GM21825 (cell line): ENCODE measurements around the gene TSPAN14.
"Not testable (repeated sequence)": the region's sequence is repeated elsewhere in the genome, so short reads cannot be mapped to it uniquely, and the experiment has no call there.

ENCODE experiments used
- ATAC-seq: cut with Tn5 transposase; IDR thresholded peaks from one replicate; pipeline ENCODE4 v1.9.1; 2021; ENCODE audit warnings: mild to moderate bottlenecking, moderate library complexity; ENCODE audit not compliant: unreplicated experiment

Gene TSPAN14

GRCh38 chr10:80520661-80521470 is 66.8 kb downstream of the TSPAN14 start:
- no peak for ATAC-seq

GRCh38 chr10:80522756-80523363 is 68.8 kb downstream of the TSPAN14 start:
- no peak for ATAC-seq

DNA sequence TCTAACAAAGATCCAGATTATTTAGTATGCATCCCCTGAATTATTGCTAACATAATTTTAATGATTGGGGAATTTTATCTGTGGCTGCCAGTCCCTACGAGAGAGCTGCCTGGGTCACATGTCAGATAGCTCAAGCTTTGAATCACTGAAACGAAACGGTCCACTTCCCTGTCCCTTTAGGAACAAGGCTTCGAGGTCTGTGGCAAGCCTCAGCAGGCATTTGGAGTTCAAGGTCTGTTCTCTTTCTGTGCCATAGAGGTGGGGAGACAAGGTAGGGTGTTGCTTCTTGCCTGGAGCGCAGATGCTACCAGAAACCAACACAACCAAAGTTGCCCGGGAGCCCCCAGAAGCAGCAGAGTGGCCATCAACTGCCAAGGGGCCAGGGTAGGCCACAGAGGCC is 69.7 kb downstream of the TSPAN14 start:
- ATAC-seq = no peak

- ATAC-seq = no peak
Measured at GRCh38 chr10:80524190-80524909, 70.2 kb downstream of the TSPAN14 start.

DNA sequence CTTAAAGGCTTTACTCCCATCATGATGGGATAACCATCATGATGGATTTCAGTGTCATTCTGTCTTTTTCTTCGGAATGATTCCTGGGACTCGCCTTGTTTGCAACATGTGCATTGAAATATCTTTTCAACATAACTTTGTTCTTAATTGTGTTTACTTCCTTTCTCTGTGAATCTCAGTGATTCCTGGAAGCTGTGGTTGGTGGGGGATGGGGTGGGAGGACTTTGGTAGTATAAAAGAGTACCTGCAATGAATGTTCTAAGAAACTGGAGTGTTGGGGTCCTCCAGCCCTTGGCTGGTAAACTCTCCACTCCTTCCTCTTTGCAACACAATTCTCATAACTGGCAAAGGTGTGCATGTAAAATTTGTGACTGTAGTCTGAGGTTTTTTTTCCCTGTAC is 72.1 kb downstream of the TSPAN14 start:
- ATAC-seq = no peak

DNA sequence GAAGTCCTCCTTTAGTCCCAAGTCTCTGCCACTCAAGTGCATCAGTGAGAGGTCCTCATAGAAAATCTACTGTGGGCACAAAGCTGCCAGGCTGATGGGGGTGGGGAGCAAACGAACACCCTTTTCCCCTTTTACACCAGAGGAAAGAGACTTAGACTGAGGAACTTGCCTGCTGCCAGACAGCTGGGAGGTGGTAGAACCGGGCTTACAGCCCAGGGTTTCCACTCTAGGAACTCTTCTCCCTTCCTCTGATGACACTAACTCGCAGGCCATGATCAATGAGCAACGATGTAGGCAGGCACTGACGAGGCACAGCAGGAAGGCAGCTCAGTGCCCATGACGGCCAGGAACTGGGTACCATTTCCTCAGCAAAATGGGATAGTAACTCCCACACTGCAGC is 72.6 kb downstream of the TSPAN14 start:
- ATAC-seq = no peak

GRCh38 chr10:80528185-80528700 is 74.1 kb downstream of the TSPAN14 start:
- ATAC-seq = no peak

DNA sequence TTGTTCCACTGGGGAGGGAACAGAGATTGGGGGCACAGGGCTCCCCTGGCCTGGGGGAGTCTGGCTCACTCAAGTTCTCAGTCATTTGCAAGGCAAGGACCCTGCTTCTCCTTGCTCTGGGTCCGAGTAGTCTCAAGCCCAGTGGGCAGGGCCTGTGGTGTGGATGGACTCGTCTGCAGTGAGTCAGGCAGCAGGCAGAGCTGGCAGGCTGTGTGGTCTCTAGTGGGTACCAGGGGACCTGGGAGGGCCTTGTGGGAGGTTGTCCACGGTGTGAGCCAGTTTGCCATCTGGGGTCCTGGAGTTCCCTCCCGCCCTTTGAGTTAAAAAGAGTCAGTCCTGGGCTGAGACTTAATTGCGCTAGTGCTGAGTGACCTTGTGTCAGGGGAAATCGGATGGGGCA is 74.8 kb downstream of the TSPAN14 start:
- no peak for ATAC-seq

DNA sequence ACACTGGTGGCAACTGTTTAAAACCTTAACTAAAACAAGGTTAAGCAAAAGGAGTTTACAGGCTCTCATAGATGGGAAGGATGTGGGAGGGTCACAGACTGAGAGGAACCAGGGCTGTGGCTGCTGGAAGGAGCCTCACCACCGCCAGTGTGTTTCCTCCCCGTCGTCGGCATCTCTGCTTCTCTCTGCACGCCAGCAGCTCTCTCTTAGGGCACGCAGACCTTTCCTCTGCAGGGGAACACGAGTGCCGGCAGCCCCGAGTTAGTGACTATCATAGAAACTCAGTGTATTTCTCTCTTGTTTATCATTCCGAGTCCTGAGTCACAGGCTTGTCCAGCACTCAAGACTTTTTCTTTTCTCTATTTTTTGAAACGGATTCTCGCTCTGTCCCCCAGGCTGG is 75.5 kb downstream of the TSPAN14 start:
- no peak for ATAC-seq

- ATAC-seq = no peak
Measured at GRCh38 chr10:80530251-80530650, 76.1 kb downstream of the TSPAN14 start.

- no peak for ATAC-seq
Measured at GRCh38 chr10:80530816-80531215, 76.7 kb downstream of the TSPAN14 start.

GRCh38 chr10:80532571-80532970 is 78.5 kb downstream of the TSPAN14 start:
- no peak for ATAC-seq

GRCh38 chr10:80534059-80534458 is 79.9 kb downstream of the TSPAN14 start:
- not testable (repeated sequence) for ATAC-seq

- not testable (repeated sequence) for ATAC-seq
Measured at GRCh38 chr10:80534646-80535045, 80.5 kb downstream of the TSPAN14 start.

DNA sequence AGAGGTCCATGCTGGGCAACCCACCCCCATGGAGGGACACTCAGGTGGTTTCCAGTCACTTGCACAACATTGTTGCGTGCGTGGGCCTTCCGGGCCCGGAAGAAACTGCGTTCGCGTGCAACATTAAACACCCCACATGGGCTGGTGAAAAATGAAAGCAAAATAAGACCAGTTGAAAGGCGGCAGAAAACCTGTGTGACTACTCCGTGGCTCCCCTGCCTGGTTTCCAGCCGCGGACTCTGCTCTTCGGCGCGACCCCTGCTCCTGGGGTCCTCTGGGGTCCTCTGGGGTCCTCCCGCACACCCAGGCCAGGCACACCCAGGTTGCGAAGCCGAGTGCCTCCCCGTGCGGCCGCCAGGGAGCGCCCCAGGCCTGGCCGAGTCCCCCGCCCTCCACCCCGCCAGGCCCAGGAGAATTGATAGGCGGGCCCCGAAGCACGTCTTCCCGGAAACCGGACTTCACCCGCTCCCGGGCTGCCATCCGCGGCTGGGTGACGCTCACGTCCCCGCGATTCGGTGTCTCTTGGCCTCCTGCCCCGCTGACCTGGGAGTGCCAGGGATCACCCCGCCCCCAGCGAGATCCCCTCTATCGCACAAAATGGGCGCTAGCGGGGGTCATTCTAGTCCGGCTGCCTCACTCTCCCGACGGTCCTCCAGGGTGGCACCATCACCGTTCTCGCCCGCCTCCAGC is 81.7 kb downstream of the TSPAN14 start:
- peak; percentile 67 for ATAC-seq

- no peak for ATAC-seq
Measured at GRCh38 chr10:80536361-80536835, 82.3 kb downstream of the TSPAN14 start.

DNA sequence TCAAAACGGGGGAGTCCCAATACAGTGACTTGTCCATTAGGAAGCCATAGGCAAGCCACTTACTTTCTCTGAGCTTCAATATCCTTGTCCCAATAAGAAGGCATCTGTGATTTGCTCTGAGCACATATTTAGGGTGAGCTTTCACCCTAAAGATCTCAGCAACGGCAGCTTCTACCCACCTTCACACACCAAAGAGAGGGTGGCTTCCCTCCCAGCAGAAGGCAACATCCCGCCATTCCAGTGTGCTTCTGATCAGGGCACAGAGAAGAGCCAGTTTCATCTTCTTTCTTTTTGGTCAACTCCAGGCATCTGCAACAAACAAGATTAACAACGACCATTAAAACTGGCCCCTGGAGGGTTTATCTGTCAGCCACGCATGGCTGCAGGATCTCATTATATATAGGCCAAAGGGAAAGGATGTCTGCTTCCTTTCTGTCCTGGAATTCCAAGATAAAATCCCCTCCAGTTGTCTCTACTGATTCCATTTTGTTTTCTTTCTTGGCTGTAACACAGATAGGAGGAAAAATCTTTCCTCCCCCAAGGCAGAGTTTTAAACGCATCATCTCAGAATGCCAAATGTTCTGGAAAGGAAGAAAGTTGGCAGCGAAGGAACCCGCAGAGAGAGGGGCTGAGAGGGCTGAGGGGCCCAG is 83.1 kb downstream of the TSPAN14 start:
- no peak for ATAC-seq

- ATAC-seq = no peak
Measured at GRCh38 chr10:80537736-80538480, 83.8 kb downstream of the TSPAN14 start, which contains the start of gene SH2D4B. Gene SH2D4B, plus strand, starts transcription at chr10:80537902. Its CDS starts 430 bp downstream, at chr10:80538332.

GRCh38 chr10:80538481-80539185 is 84.5 kb downstream of the TSPAN14 start:
- no peak for ATAC-seq
